Cardiac muscle cell (in vitro differentiated cells and primary cell): ENCODE data around the gene PAQR8. TPM values are rescaled to one million over a fixed set of nuclear protein-coding genes. Genes with fewer than 3 reads are reported as not detected.
"Not testable (repeated sequence)": the region's sequence is repeated elsewhere in the genome, so short reads cannot be mapped to it uniquely, and the experiment has no call there.

Experiments
- DNase-seq, 2 donors: peaks; one replicate each; pipeline versions ENCODE4 v3.0.0 to v3.0.0-alpha.2; 2010 to 2017; ENCODE audit warnings: low read depth in 1 of 2, low spot score in 1 of 2
- H3K27ac ChIP-seq: fragments of 200-600 bp; sonication (generic); 2 replicates; pipeline ENCODE4 v1.5.1; 2016
- H3K27me3 ChIP-seq: fragments of 200-600 bp; sonication (generic); 2 replicates; pipeline ENCODE4 v1.6.0; 2016; ENCODE audit warnings: control low read depth
- H3K36me3 ChIP-seq: fragments of 200-600 bp; sonication (generic); 2 replicates; pipeline ENCODE4 v1.5.1; 2016; ENCODE audit warnings: control low read depth
- H3K4me1 ChIP-seq: fragments of 200-600 bp; sonication (generic); 2 replicates; pipeline ENCODE4 v1.8.1; 2017; ENCODE audit warnings: low read depth, mild to moderate bottlenecking, mixed run types
- H3K4me3 ChIP-seq: fragments of 200-600 bp; sonication (generic); 2 replicates; pipeline ENCODE4 v1.5.1; 2016; ENCODE audit warnings: mild to moderate bottlenecking
- H3K9me3 ChIP-seq: fragments of 200-600 bp; sonication (generic); 2 replicates; pipeline ENCODE4 v1.5.1; 2017; ENCODE audit warnings: low read depth, mild to moderate bottlenecking, control low read depth
- polyA plus RNA-seq: library from polyadenylated mRNA; unstranded; fragments of >200 nt; fragmentation: Nextera tagmentation; extraction: Ambion mirVana; gene quantifications from 2 replicates; pipeline ENCODE4 v1.2.1, GENCODE V29; 2016
- total RNA-seq: library from RNA; depleted of rRNA; stranded (reverse); fragments of >200 nt; gene quantifications from 2 replicates; pipeline ENCODE4 v1.2.3, GENCODE V29; 2016
- TF ChIP-seq, protein P1 (sequence below): IDR thresholded peaks from 2 replicates; pipeline ENCODE4 v1.5.1; 2012; ENCODE audit warnings: low read depth, mild to moderate bottlenecking, low read length

PAQR8 gene
- total and polyA plus RNA-seq, 2 experiments from 2014 or later = 15.5 to 16.8 TPM

DNA sequence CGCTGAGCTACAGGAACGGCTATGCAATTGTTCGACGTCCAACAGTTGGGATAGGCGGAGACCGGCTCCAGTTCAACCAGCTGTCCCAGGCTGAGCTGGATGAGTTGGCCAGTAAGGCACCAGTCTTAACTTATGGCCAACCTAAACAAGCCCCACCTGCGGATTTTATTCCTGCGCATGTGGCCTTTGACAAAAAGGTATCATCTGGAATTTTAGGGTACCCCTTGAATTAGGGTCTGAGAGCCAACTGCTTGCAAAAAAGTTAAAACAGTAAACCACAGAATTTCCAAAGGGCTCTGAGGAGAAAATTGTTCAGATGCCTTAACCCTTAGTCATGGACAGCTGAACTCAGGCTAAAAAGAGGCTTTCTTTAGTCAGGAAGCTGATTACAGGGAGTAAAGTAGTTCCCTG is 62.0 kb downstream of the PAQR8 start:
- Histone ChIP-seq H3K27me3 (no peaks in the 10 kb centered on the region), H3K4me3 (no peak overlapping the region), H3K9me3 (no peaks in the 10 kb centered on the region), H3K27ac (peak overlapping the region; percentile 69), H3K36me3 (no peaks in the 10 kb centered on the region), H3K4me1 (peaks cover 6% of the 10 kb centered on the region)
- TF ChIP-seq, protein P1, sequence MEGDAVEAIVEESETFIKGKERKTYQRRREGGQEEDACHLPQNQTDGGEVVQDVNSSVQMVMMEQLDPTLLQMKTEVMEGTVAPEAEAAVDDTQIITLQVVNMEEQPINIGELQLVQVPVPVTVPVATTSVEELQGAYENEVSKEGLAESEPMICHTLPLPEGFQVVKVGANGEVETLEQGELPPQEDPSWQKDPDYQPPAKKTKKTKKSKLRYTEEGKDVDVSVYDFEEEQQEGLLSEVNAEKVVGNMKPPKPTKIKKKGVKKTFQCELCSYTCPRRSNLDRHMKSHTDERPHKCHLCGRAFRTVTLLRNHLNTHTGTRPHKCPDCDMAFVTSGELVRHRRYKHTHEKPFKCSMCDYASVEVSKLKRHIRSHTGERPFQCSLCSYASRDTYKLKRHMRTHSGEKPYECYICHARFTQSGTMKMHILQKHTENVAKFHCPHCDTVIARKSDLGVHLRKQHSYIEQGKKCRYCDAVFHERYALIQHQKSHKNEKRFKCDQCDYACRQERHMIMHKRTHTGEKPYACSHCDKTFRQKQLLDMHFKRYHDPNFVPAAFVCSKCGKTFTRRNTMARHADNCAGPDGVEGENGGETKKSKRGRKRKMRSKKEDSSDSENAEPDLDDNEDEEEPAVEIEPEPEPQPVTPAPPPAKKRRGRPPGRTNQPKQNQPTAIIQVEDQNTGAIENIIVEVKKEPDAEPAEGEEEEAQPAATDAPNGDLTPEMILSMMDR = no peak
- peak in 1 of 2 donors; percentile 93 for DNase-seq

- TF ChIP-seq, protein P1 = no peak
- H3K36me3 ChIP-seq = no peaks in the 10 kb centered on the region
- no peak overlapping the region for H3K4me3 ChIP-seq
- H3K27ac ChIP-seq = no peak overlapping the region
- H3K4me1 ChIP-seq = peaks cover 1% of the 10 kb centered on the region
- H3K9me3 ChIP-seq = no peaks in the 10 kb centered on the region
- DNase-seq = no peak
- H3K27me3 ChIP-seq = no peaks in the 10 kb centered on the region
Measured at GRCh38 chr6:52424513-52424912, 62.6 kb downstream of the PAQR8 start.

GRCh38 chr6:52426667-52427066 is 64.7 kb downstream of the PAQR8 start:
- TF ChIP-seq, protein P1 = no peak
- Histone ChIP-seq H3K4me1 (no peaks in the 10 kb centered on the region), H3K27me3 (no peaks in the 10 kb centered on the region), H3K36me3 (no peaks in the 10 kb centered on the region), H3K27ac (no peak overlapping the region), H3K4me3 (no peak overlapping the region), H3K9me3 (no peaks in the 10 kb centered on the region)
- no peak for DNase-seq

GRCh38 chr6:52433294-52433693 is 71.3 kb downstream of the PAQR8 start:
- H3K27me3 ChIP-seq, H3K4me1 ChIP-seq, H3K9me3 ChIP-seq, H3K4me3 ChIP-seq, DNase-seq, H3K27ac ChIP-seq, H3K36me3 ChIP-seq: not testable (repeated sequence)

DNA sequence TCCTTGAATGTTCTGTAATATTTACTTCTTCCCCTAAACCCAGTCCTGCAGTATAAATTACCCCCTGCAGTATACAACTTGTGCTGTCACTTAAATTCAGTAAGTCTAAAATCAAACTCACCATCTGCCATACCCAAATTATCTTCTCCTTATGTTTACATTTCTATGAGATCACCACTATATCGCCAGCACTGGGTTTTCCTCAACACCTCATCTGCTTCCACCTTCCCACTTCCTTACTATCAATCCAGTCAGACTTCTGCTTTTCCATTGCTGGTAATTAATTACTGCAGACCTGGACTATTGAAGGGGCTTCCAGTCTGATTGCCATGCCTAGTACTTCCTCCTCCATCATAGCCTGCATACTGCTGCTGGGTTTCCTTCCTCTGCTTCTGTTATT is 73.4 kb downstream of the PAQR8 start:
- Histone ChIP-seq H3K36me3 (no peaks in the 10 kb centered on the region), H3K9me3 (no peaks in the 10 kb centered on the region), H3K4me3 (no peak overlapping the region), H3K27ac (no peak overlapping the region), H3K27me3 (no peaks in the 10 kb centered on the region), H3K4me1 (no peaks in the 10 kb centered on the region)
- no peak for DNase-seq
- TF ChIP-seq, protein P1 = no peak

DNA sequence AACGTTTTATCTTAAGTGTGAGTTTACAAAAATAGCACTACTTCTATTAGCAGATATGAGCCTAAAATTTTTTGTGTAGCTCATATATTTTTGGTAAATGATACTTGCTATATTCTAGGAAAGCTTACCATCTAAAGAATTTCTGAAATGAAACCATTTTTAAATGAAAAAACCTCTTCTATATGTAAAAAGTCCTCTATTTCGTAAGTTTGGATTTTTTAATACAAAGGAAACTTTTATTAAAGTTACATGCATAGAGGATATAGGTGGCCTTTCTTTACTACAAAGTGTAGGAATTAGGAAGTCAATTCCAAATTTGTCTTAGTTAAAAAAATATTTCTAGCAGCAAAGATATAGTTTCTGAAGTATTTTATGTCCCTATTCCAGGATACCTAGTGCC is 77.0 kb downstream of the PAQR8 start:
- H3K9me3 ChIP-seq = no peaks in the 10 kb centered on the region
- H3K27me3 ChIP-seq = no peaks in the 10 kb centered on the region
- DNase-seq = no peak
- H3K36me3 ChIP-seq = no peaks in the 10 kb centered on the region
- no peak overlapping the region for H3K27ac ChIP-seq
- H3K4me1 ChIP-seq = no peaks in the 10 kb centered on the region
- TF ChIP-seq, protein P1 = no peak
- no peak overlapping the region for H3K4me3 ChIP-seq
